ENCODE results near the gene FAM241A. TPM values are rescaled to one million over a fixed set of nuclear protein-coding genes. Genes with fewer than 3 reads are reported as not detected.

Gene FAM241A
- total and polyA plus RNA-seq, 2 donors (not counting 3 experiments of a cell fraction or from before 2014, with no cell fraction given), result 3.2 to 9.1 TPM

GRCh38 chr4:112146502-112146813, 1.2 kb downstream of the FAM241A start:
- no peaks in the 10 kb centered on the region for H3K9me3 ChIP-seq (replicated peaks; ENCODE audit: control insufficient read depth, insufficient read depth, low read length)
- DNase-seq (ENCODE audit: low read depth, low spot score) (peak; percentile 50), FAIRE-seq (no peak)
- H3K4me2 ChIP-seq (ENCODE audit: insufficient read depth, low read length), result peak overlapping the region; percentile 97
- peak overlapping the region; percentile 88 to 96 (median 91) for H3K4me3 ChIP-seq (replicated peaks in 1 of 3; ENCODE audit: insufficient read depth in 1 of 3, low read depth in 1 of 3, low read length in 3 of 3)
- peaks cover 55% of the 10 kb centered on the region for H3K79me2 ChIP-seq (ENCODE audit: control insufficient read depth, insufficient read depth, low read length)
- H3K4me1 ChIP-seq (ENCODE audit: control insufficient read depth, extremely low read depth, insufficient read depth, low read length), result peaks cover 17% of the 10 kb centered on the region
- dilution Hi-C loops (cut with MboI; ENCODE audit: extremely low pct_ligation_motif_present, low sequenced_read_pairs), result no loop called here
- CTCF ChIA-PET, result interaction anchor here (2.1 to 5.0 kb wide), 3 partner anchors 47 to 86 kb away, joined by 9 to 35 read pairs (median 10); partner anchors contain the start of gene AP1AR
- TSS peak; percentile 45 for BruUV-seq (replicated peaks)
- H3K27ac ChIP-seq (ENCODE audit: insufficient read depth, low read depth, low read length), result peak overlapping the region; percentile 77
- TF ChIP-seq EZH2 (IDR thresholded peaks at IDR 0.05; ENCODE audit: borderline replicate concordance, low read depth, low read length, severe bottlenecking), result no peak
- TF ChIP-seq MYC (IDR thresholded peaks at IDR 0.05; ENCODE audit: low read depth, low read length), result no peak
- TF ChIP-seq GATA2 (IDR thresholded peaks at IDR 0.05; ENCODE audit: insufficient read depth, insufficient read length, low read depth, low read length), result no peak
- H3K9me1 ChIP-seq (replicated peaks; ENCODE audit: control insufficient read depth, extremely low read depth, insufficient read depth, low read length), result no peaks in the 10 kb centered on the region
- no peaks in the 10 kb centered on the region for H3K36me3 ChIP-seq (ENCODE audit: control insufficient read depth in 2 of 2, extremely low read depth in 1 of 2, insufficient read depth in 2 of 2, low read length in 2 of 2)
- intact Hi-C loops (cut with micrococcal nuclease), result loop anchor here (1.0 to 10.0 kb wide), 5 partner anchors 48 to 1868 kb away; partner anchors contain the start of genes AP1AR and TIFA
- H4K20me1 ChIP-seq (replicated peaks; ENCODE audit: control insufficient read depth, extremely low read depth, insufficient read depth, low read length), result no peaks in the 10 kb centered on the region
- H3K27me3 ChIP-seq (ENCODE audit: control insufficient read depth in 2 of 2, insufficient read depth in 2 of 2, low read length in 2 of 2), result no peaks in the 10 kb centered on the region
- no peak overlapping the region for H2AFZ ChIP-seq (ENCODE audit: low read depth, low read length)
- POLR2A ChIA-PET, result no interaction called here
- H3K9ac ChIP-seq (replicated peaks; ENCODE audit: extremely low read depth, insufficient read depth, low read length), result peak overlapping the region; percentile 81

GRCh38 chr4:112147697-112148096, 2.4 kb downstream of the FAM241A start:
- H3K4me1 ChIP-seq (ENCODE audit: control insufficient read depth, extremely low read depth, insufficient read depth, low read length), result peaks cover 18% of the 10 kb centered on the region
- H2AFZ ChIP-seq (ENCODE audit: low read depth, low read length), result no peak overlapping the region
- peaks cover 3% of the 10 kb centered on the region for H4K20me1 ChIP-seq (replicated peaks; ENCODE audit: control insufficient read depth, extremely low read depth, insufficient read depth, low read length)
- no peaks in the 10 kb centered on the region for H3K9me1 ChIP-seq (replicated peaks; ENCODE audit: control insufficient read depth, extremely low read depth, insufficient read depth, low read length)
- peak overlapping the region; percentile 88 to 96 (median 91) for H3K4me3 ChIP-seq (replicated peaks in 1 of 3; ENCODE audit: insufficient read depth in 1 of 3, low read depth in 1 of 3, low read length in 3 of 3)
- no peaks in the 10 kb centered on the region for H3K27me3 ChIP-seq (ENCODE audit: control insufficient read depth in 2 of 2, insufficient read depth in 2 of 2, low read length in 2 of 2)
- peak; percentile 70 for FAIRE-seq
- H3K36me3 ChIP-seq (ENCODE audit: control insufficient read depth in 2 of 2, extremely low read depth in 1 of 2, insufficient read depth in 2 of 2, low read length in 2 of 2), result no peaks in the 10 kb centered on the region
- peaks cover 67% of the 10 kb centered on the region for H3K79me2 ChIP-seq (ENCODE audit: control insufficient read depth, insufficient read depth, low read length)
- peak overlapping the region; percentile 81 for H3K9ac ChIP-seq (replicated peaks; ENCODE audit: extremely low read depth, insufficient read depth, low read length)
- H3K9me3 ChIP-seq (replicated peaks; ENCODE audit: control insufficient read depth, insufficient read depth, low read length), result no peaks in the 10 kb centered on the region
- no peak for TF ChIP-seq CTCF (IDR thresholded peaks at IDR 0.05; ENCODE audit: extremely low read depth in 1 of 2, insufficient read depth in 1 of 2, low read depth in 1 of 2, low read length in 2 of 2)
- TF ChIP-seq GATA2 (IDR thresholded peaks at IDR 0.05; ENCODE audit: insufficient read depth, insufficient read length, low read depth, low read length), result no peak
- TF ChIP-seq EZH2 (IDR thresholded peaks at IDR 0.05; ENCODE audit: borderline replicate concordance, low read depth, low read length, severe bottlenecking), result no peak
- TF ChIP-seq JUN (IDR thresholded peaks at IDR 0.05; ENCODE audit: borderline replicate concordance, insufficient read depth, insufficient read length, low read depth), result no peak
- no peak for TF ChIP-seq MAX (IDR thresholded peaks at IDR 0.05; ENCODE audit: insufficient read depth, insufficient read length)
- no peak for TF ChIP-seq POLR2AphosphoS5 (IDR thresholded peaks at IDR 0.05; ENCODE audit: insufficient read depth, low read depth, low read length)
- TF ChIP-seq MYC (IDR thresholded peaks at IDR 0.05; ENCODE audit: low read depth, low read length), result no peak
- TF ChIP-seq FOS (IDR thresholded peaks at IDR 0.05; ENCODE audit: borderline replicate concordance, insufficient read depth, low read length), result no peak
- TF ChIP-seq POLR2A (IDR thresholded peaks at IDR 0.05; ENCODE audit: low read depth, low read length), result no peak
- dilution Hi-C loops (cut with MboI; ENCODE audit: extremely low pct_ligation_motif_present, low sequenced_read_pairs), result no loop called here
- H3K4me2 ChIP-seq (ENCODE audit: insufficient read depth, low read length), result peak overlapping the region; percentile 97
- intact Hi-C loops (cut with micrococcal nuclease), result loop anchor here (1.0 to 10.0 kb wide), 5 partner anchors 23 to 1867 kb away; partner anchors contain the start of gene TIFA
- ChIA-PET CTCF (interaction anchor here (0.7 to 5.0 kb wide), 11 partner anchors 8 to 120 kb away, joined by 3 to 35 read pairs (median 4); partner anchors contain the start of gene AP1AR), POLR2A (no interaction called here)
- peak; percentile 67 for DNase-seq (ENCODE audit: low read depth, low spot score)
- no TSS peak for BruUV-seq (replicated peaks)
- peak overlapping the region; percentile 77 for H3K27ac ChIP-seq (ENCODE audit: insufficient read depth, low read depth, low read length)

Data from endothelial cell of umbilical vein (primary cell).